ENCODE results near the gene IQGAP1. TPM values are rescaled to one million over a fixed set of nuclear protein-coding genes. Genes with fewer than 3 reads are reported as not detected.

The IQGAP1 gene
- total RNA-seq (2012; rRNA removed) (207 and 246 TPM in 2 replicates), polyA plus RNA-seq (2012; rRNA removed) (87.5 and 93.4 TPM in 2 replicates), Bru-seq, nascent RNA (percentile 93 among the genes with signal in this experiment), BruChase-seq, experiment 1, labeled RNA remaining after a 6-hour chase (percentile 94 among the genes with signal in this experiment), BruChase-seq, experiment 2, labeled RNA remaining after a 2-hour chase (percentile 88 among the genes with signal in this experiment)
- 9.1 and 14.9 TPM in 2 replicates for polyA plus RNA-seq (2012; cell fraction: cytosol; rRNA removed)
- polyA plus RNA-seq (2012; cell fraction: nucleus; rRNA removed; ENCODE audit: low replicate concordance), result 41.3 and 240 TPM in 2 replicates
- long read RNA-seq, full-length matches to known transcripts, result 29 of 114 reads
- long read RNA-seq, partial matches to known transcripts, result 75 of 114 reads
- long read RNA-seq, other reads (novel, unspliced or antisense), result 10 of 114 reads

GRCh38 chr15:90387534-90388461 lies at the start of gene IQGAP1:
IQGAP1 (plus strand) TSS chr15:90388242; CDS start chr15:90388342, 100 bp downstream.
- Histone ChIP-seq H3K23ac (ENCODE audit: low read depth, low read length) (peak within 1 kb of the TSS; percentile 94), H3K4me2 (ENCODE audit: low read depth, low read length) (peak within 1 kb of the TSS; percentile 88), H3K36me3 (ENCODE audit: control insufficient read depth, insufficient read depth, low read length) (peaks cover 8% of the 10 kb centered on the region), H2BK120ac (ENCODE audit: low read depth, low read length) (peak within 1 kb of the TSS; percentile 61), H3K18ac (ENCODE audit: low read depth, low read length) (peak within 1 kb of the TSS; percentile 66), H2BK5ac (ENCODE audit: low read depth, low read length, poor library complexity, severe bottlenecking) (peak within 1 kb of the TSS; percentile 75), H3K4ac (ENCODE audit: low read depth, low read length) (peak within 1 kb of the TSS; percentile 87), H3K9ac (ENCODE audit: low read depth, low read length) (peak within 1 kb of the TSS; percentile 85), H3K9me1 (ENCODE audit: insufficient read depth, low read length) (peaks cover 9% of the 10 kb centered on the region; the same call in 1 of the 2 replicates), H4K8ac (ENCODE audit: low read depth in 2 of 2, low read length in 2 of 2) (peak within 1 kb of the TSS; percentile 99 to 100), H3K4me3 (ENCODE audit: insufficient read depth, low read depth, low read length) (peak within 1 kb of the TSS; percentile 80), H2AK5ac (ENCODE audit: low read depth, low read length) (peak within 1 kb of the TSS; percentile 83), H3K27me3 (ENCODE audit: control insufficient read depth, insufficient read depth, low read length) (no peaks in the 10 kb centered on the region), H2AFZ (replicated peaks; ENCODE audit: low read length, poor library complexity) (peak within 1 kb of the TSS; percentile 95), H3K4me1 (ENCODE audit: control insufficient read depth, insufficient read depth, low read length) (peaks cover 7% of the 10 kb centered on the region), H3K27ac (ENCODE audit: insufficient read depth, low read length) (peak within 1 kb of the TSS; percentile 74), H2BK20ac (ENCODE audit: low read depth, low read length) (peak within 1 kb of the TSS; percentile 31), H4K91ac (ENCODE audit: insufficient read depth, low read depth, low read length) (peak within 1 kb of the TSS; percentile 95), H2BK15ac (ENCODE audit: low read depth, low read length) (peak within 1 kb of the TSS; percentile 78; the same call in 2 of the 3 replicates), H3K79me1 (ENCODE audit: low read depth in 1 of 2, low read length in 2 of 2) (peaks cover 10 to 39% of the 10 kb centered on the region in 2 experiments), H3K9me3 (ENCODE audit: control insufficient read depth, insufficient read depth, low read length) (no peaks in the 10 kb centered on the region), H2AK9ac (replicated peaks; ENCODE audit: low read depth, low read length, poor library complexity) (peak within 1 kb of the TSS; percentile 99), H4K20me1 (ENCODE audit: insufficient read depth, low read length) (peaks cover 30% of the 10 kb centered on the region), H3K14ac (replicated peaks; ENCODE audit: low read depth, low read length) (peak within 1 kb of the TSS; percentile 93), H4K5ac (ENCODE audit: low read depth, low read length) (peak within 1 kb of the TSS; percentile 93), H3K56ac (ENCODE audit: extremely low read depth, insufficient read depth, low read length) (peak within 1 kb of the TSS; percentile 98)
- WGBS, 2 experiments (ENCODE audit: extremely low coverage in 2 of 2, insufficient read length in 1 of 2), result 9% methylated on average over 19 of the region's 62 CpGs; no CpG with 5 or more reads in 1 of the 2 experiments
- intact Hi-C loops (cut with micrococcal nuclease) (loop anchor here (1.0 kb wide), 2 partner anchors 13 to 67 kb away; no protein-coding TSS in a partner anchor), in situ Hi-C loops (cut with MboI; ENCODE audit: low sequenced_read_pairs) (no loop called here), dilution Hi-C loops (cut with HindIII; ENCODE audit: low sequenced_read_pairs, unreplicated experiment) (no loop called here)
- CTCF ChIA-PET, result interaction anchor here (1.5 to 1.9 kb wide), 2 partner anchors 26 to 67 kb away, joined by 4 to 5 read pairs; no protein-coding TSS in a partner anchor
- ATAC-seq (ENCODE audit: low read depth), result peak; percentile 98
- POLR2A ChIA-PET (ENCODE audit: unreplicated experiment), result interaction anchor here (0.5 to 0.9 kb wide), 3 partner anchors 20 to 154 kb away, joined by 4 to 10 read pairs (median 9); partner anchors contain the start of gene CIB1
- BruUV-seq (replicated peaks), result no TSS peak
- TF ChIP-seq POLR2A (IDR thresholded peaks at IDR 0.05; ENCODE audit: low read depth, low read length), result peak; percentile 85
- 0 out of 2 replicates have a peak, but pooled peaks have one; percentile 12 for TF ChIP-seq RAD21 (IDR thresholded peaks at IDR 0.05; ENCODE audit: low read length)
- TF ChIP-seq MXI1 (IDR thresholded peaks at IDR 0.05; ENCODE audit: borderline replicate concordance, low read depth, low read length), result peak; percentile 52; the same call in 1 of the 2 replicates
- TF ChIP-seq MAZ (IDR thresholded peaks at IDR 0.05; ENCODE audit: borderline replicate concordance, low read depth, low read length), result peak; percentile 56; the same call in 1 of the 2 replicates
- TF ChIP-seq CHD1 (IDR thresholded peaks at IDR 0.05; ENCODE audit: low read depth, low read length), result no peak
- TF ChIP-seq FOS (IDR thresholded peaks at IDR 0.05; ENCODE audit: low read depth, low read length), result no peak
- TF ChIP-seq RFX5 (IDR thresholded peaks at IDR 0.05; ENCODE audit: low read depth, low read length), result no peak
- DNase-seq, result peak; percentile 94
